IMR-90 (cell line): Measurements from ENCODE around the gene MNT. TPM values are rescaled to one million over a fixed set of nuclear protein-coding genes. Genes with fewer than 3 reads are reported as not detected.

ENCODE experiments used
- ATAC-seq: fragments of 200-7000 bp; cut with Tn5 transposase; 2 replicates; pipeline ENCODE4 v1.9.1; 2020; ENCODE audit warnings: low read depth, mild to moderate bottlenecking, moderate library complexity
- BruUV-seq: library from RNA; stranded (reverse); fragments of 400-500 nt; replicated peaks from 2 replicates; lab custom pipeline; 2021; lab: Mats Ljungman, UMichigan
- CTCF ChIA-PET: fragments of 300-600 bp; formaldehyde crosslinking; extraction: SDS; loops from one replicate; lab custom pipeline; 2021; ENCODE audit warnings: antibody characterized with exemption; lab: Yijun Ruan, JAX
- POLR2A ChIA-PET: fragments of 300-600 bp; sonication (Branson Sonifier 250); formaldehyde crosslinking; loops from one replicate; lab custom pipeline; 2022; ENCODE audit warnings: antibody characterized with exemption; ENCODE audit not compliant: unreplicated experiment; lab: Charles Lee
- DNase-seq: peaks from one replicate; pipeline ENCODE4 v3.0.0; 2013
- H2AFZ ChIP-seq: replicated peaks from 2 replicates; pipeline ENCODE3; 2013; ENCODE audit warnings: low read length, mild to moderate bottlenecking; ENCODE audit not compliant: poor library complexity
- H2AK5ac ChIP-seq: 2 replicates; pipeline ENCODE4 v1.6.1; 2013; ENCODE audit warnings: low read depth, low read length, inconsistent platforms
- H2AK9ac ChIP-seq: replicated peaks from 2 replicates; pipeline ENCODE3; 2013; ENCODE audit warnings: mild to moderate bottlenecking, low read depth, low read length, moderate library complexity; ENCODE audit not compliant: poor library complexity
- H2BK120ac ChIP-seq: 2 replicates; pipeline ENCODE4 v1.6.1; 2013; ENCODE audit warnings: low read depth, low read length, inconsistent platforms
- H2BK15ac ChIP-seq: 3 replicates; pipeline ENCODE4 v1.6.1; 2013; ENCODE audit warnings: low read depth, low read length, inconsistent platforms
- H2BK20ac ChIP-seq: 2 replicates; pipeline ENCODE4 v1.6.1; 2013; ENCODE audit warnings: low read depth, mild to moderate bottlenecking, inconsistent platforms, low read length, moderate library complexity
- H2BK5ac ChIP-seq: 2 replicates; pipeline ENCODE4 v1.6.1; 2013; ENCODE audit warnings: mild to moderate bottlenecking, low read depth, low read length, inconsistent platforms; ENCODE audit not compliant: poor library complexity, severe bottlenecking
- H3K14ac ChIP-seq: replicated peaks from 2 replicates; pipeline ENCODE4 v1.6.1; 2013; ENCODE audit warnings: low read depth, low read length, inconsistent platforms
- H3K18ac ChIP-seq: 2 replicates; pipeline ENCODE4 v1.6.1; 2013; ENCODE audit warnings: low read depth, low read length, control low read depth
- H3K23ac ChIP-seq: 2 replicates; pipeline ENCODE4 v1.6.1; 2013; ENCODE audit warnings: low read depth, low read length, inconsistent platforms
- H3K27ac ChIP-seq: 2 replicates; pipeline ENCODE4 v1.5.1; 2013; ENCODE audit warnings: mild to moderate bottlenecking, control low read depth, low read length; ENCODE audit not compliant: insufficient read depth
- H3K27me3 ChIP-seq: 2 replicates; pipeline ENCODE4 v1.6.1; 2013; ENCODE audit warnings: low read length; ENCODE audit not compliant: control insufficient read depth, insufficient read depth
- H3K36me3 ChIP-seq: 2 replicates; pipeline ENCODE4 v1.6.1; 2013; ENCODE audit warnings: low read length, mixed read lengths; ENCODE audit not compliant: control insufficient read depth, insufficient read depth
- H3K4ac ChIP-seq: 2 replicates; pipeline ENCODE4 v1.6.1; 2013; ENCODE audit warnings: low read depth, low read length, inconsistent platforms
- H3K4me1 ChIP-seq: 2 replicates; pipeline ENCODE4 v1.6.1; 2013; ENCODE audit warnings: low read length, mixed read lengths; ENCODE audit not compliant: control insufficient read depth, insufficient read depth
- H3K4me2 ChIP-seq: 2 replicates; pipeline ENCODE4 v1.6.1; 2013; ENCODE audit warnings: low read depth, mild to moderate bottlenecking, control low read depth, low read length, moderate library complexity
- H3K4me3 ChIP-seq: 2 replicates; pipeline ENCODE4 v1.5.1; 2013; ENCODE audit warnings: low read depth, mild to moderate bottlenecking, control low read depth, low read length, moderate library complexity; ENCODE audit not compliant: insufficient read depth
- H3K56ac ChIP-seq: 2 replicates; pipeline ENCODE4 v1.6.1; 2013; ENCODE audit warnings: low read length, inconsistent platforms; ENCODE audit not compliant: insufficient read depth; ENCODE audit errors: extremely low read depth
- H3K79me1 ChIP-seq, 2 experiments: 2 replicates each; pipeline ENCODE4 v1.6.1; 2013; ENCODE audit warnings: low read length in 2 of 2, inconsistent platforms in 1 of 2, low read depth in 1 of 2
- H3K9ac ChIP-seq: 2 replicates; pipeline ENCODE4 v1.6.1; 2013; ENCODE audit warnings: low read depth, low read length, control low read depth
- H3K9me1 ChIP-seq: 2 replicates; pipeline ENCODE4 v1.6.1; 2013; ENCODE audit warnings: low read length, inconsistent platforms; ENCODE audit not compliant: insufficient read depth
- H3K9me3 ChIP-seq: 2 replicates; pipeline ENCODE4 v1.6.1; 2013; ENCODE audit warnings: low read length; ENCODE audit not compliant: control insufficient read depth, insufficient read depth
- H4K20me1 ChIP-seq: 2 replicates; pipeline ENCODE4 v1.6.1; 2013; ENCODE audit warnings: low read length, inconsistent platforms; ENCODE audit not compliant: insufficient read depth
- H4K5ac ChIP-seq: 2 replicates; pipeline ENCODE4 v1.6.1; 2013; ENCODE audit warnings: mild to moderate bottlenecking, low read depth, low read length, control low read depth
- H4K8ac ChIP-seq, 2 experiments: 2 replicates each; pipeline ENCODE4 v1.6.1; 2013; ENCODE audit warnings: low read depth in 2 of 2, low read length in 2 of 2, control low read depth in 1 of 2, inconsistent platforms in 1 of 2
- H4K91ac ChIP-seq: 2 replicates; pipeline ENCODE4 v1.6.1; 2013; ENCODE audit warnings: low read depth, low read length, inconsistent platforms; ENCODE audit not compliant: insufficient read depth
- BHLHE40 ChIP-seq: fragments of 150-350 bp; IDR thresholded peaks from 2 replicates; pipeline ENCODE4 v1.6.1; 2016; ENCODE audit warnings: mild to moderate bottlenecking, low read depth, low read length
- CEBPB ChIP-seq: IDR thresholded peaks from 2 replicates; pipeline ENCODE4 v1.6.1; 2012; ENCODE audit warnings: low read depth, low read length, improper control_type of control experiment
- CHD1 ChIP-seq: IDR thresholded peaks from 2 replicates; pipeline ENCODE4 v1.6.1; 2012; ENCODE audit warnings: low read depth, low read length, improper control_type of control experiment
- CTCF ChIP-seq: conservative IDR thresholded peaks from 2 replicates; pipeline ENCODE4 v1.5.1; 2012; ENCODE audit warnings: mild to moderate bottlenecking, low read depth, low read length, improper control_type of control experiment
- ELK1 ChIP-seq: fragments of 150-350 bp; IDR thresholded peaks from 2 replicates; pipeline ENCODE4 v1.6.1; 2016; ENCODE audit warnings: low read depth, mild to moderate bottlenecking, low read length, moderate library complexity, borderline replicate concordance
- FOS ChIP-seq: fragments of 150-350 bp; IDR thresholded peaks from 2 replicates; pipeline ENCODE4 v1.6.1; 2016; ENCODE audit warnings: low read depth, low read length
- MAZ ChIP-seq: IDR thresholded peaks from 2 replicates; pipeline ENCODE4 v1.6.1; 2012; ENCODE audit warnings: low read depth, mild to moderate bottlenecking, low read length, improper control_type of control experiment, moderate library complexity, borderline replicate concordance
- MXI1 ChIP-seq: IDR thresholded peaks from 2 replicates; pipeline ENCODE4 v1.6.1; 2012; ENCODE audit warnings: low read depth, mild to moderate bottlenecking, low read length, moderate library complexity, borderline replicate concordance
- RAD21 ChIP-seq: IDR thresholded peaks from 2 replicates; pipeline ENCODE4 v1.6.1; 2012; ENCODE audit warnings: low read length, improper control_type of control experiment
- RCOR1 ChIP-seq: IDR thresholded peaks from 2 replicates; pipeline ENCODE4 v1.6.1; 2012; ENCODE audit warnings: mild to moderate bottlenecking, low read length, improper control_type of control experiment; ENCODE audit not compliant: insufficient replicate concordance
- RFX5 ChIP-seq: IDR thresholded peaks from 2 replicates; pipeline ENCODE4 v1.8.0; 2012; ENCODE audit warnings: low read depth, mild to moderate bottlenecking, low read length, moderate library complexity
- SMC3 ChIP-seq: fragments of 150-350 bp; IDR thresholded peaks from 2 replicates; pipeline ENCODE4 v1.6.1; 2016; ENCODE audit warnings: low read depth, mild to moderate bottlenecking, antibody characterized with exemption, low read length, moderate library complexity
- USF2 ChIP-seq: fragments of 150-350 bp; IDR thresholded peaks from 2 replicates; pipeline ENCODE4 v1.6.1; 2017; ENCODE audit warnings: mild to moderate bottlenecking, antibody characterized with exemption, low read length, low read depth
- WGBS, 2 experiments: methylation state at CpG; one replicate each; pipeline versions ENCODE4 v1.1.5 to v1.1.7; 2013; ENCODE audit warnings: missing lambda C conversion rate in 2 of 2; ENCODE audit not compliant: insufficient read length in 1 of 2; ENCODE audit errors: extremely low coverage in 2 of 2; 5-methylcytosine and 5-hydroxymethylcytosine counted together
- dilution Hi-C: fragments of 300-500 bp; cut with HindIII; formaldehyde crosslinking; loops from one replicate; pipeline ENCODE4 v1.14.3; 2018; ENCODE audit warnings: low sequenced_read_pairs; ENCODE audit not compliant: unreplicated experiment
- in situ Hi-C: fragments of 300-500 bp; cut with MboI; formaldehyde crosslinking; loops from 3 replicates; pipeline ENCODE4 v1.14.3; 2019; ENCODE audit warnings: low sequenced_read_pairs, inconsistent platforms, mixed read lengths
- intact Hi-C: fragments of 100-400 bp; cut with micrococcal nuclease; formaldehyde crosslinking; loops from 2 replicates; pipeline ENCODE4 v1.10.0; 2022
- polyA plus RNA-seq, 3 experiments: library from polyadenylated mRNA; depleted of rRNA; stranded (reverse); fragments of >200 nt; gene quantifications; 2 replicates each; pipeline ENCODE4 v1.2.3, GENCODE V29; 2012; ENCODE audit warnings: low replicate concordance in 1 of 3
- total RNA-seq: library from RNA; depleted of rRNA; stranded (reverse); fragments of >200 nt; gene quantifications from 2 replicates; pipeline ENCODE4 v1.2.3, GENCODE V29; 2012

The MNT gene
- total and polyA plus RNA-seq, 2 of the 4 experiments (the other 2 are of a cell fraction) = 1.4 to 8.3 TPM

- Histone ChIP-seq H2AK5ac (no peak overlapping the region), H3K4me2 (no peak overlapping the region), H2BK120ac (no peak overlapping the region), H3K14ac (no peak overlapping the region), H3K27ac (no peak overlapping the region), H3K9me3 (no peaks in the 10 kb centered on the region), H2AFZ (no peak overlapping the region), H4K20me1 (no peaks in the 10 kb centered on the region), H4K8ac (no peak overlapping the region), H3K9me1 (peaks cover 10% of the 10 kb centered on the region), H3K4ac (no peak overlapping the region), H3K18ac (no peak overlapping the region), H3K27me3 (no peaks in the 10 kb centered on the region), H3K9ac (no peak overlapping the region), H3K36me3 (peaks cover 16% of the 10 kb centered on the region), H4K91ac (no peak overlapping the region), H3K23ac (no peak overlapping the region), H2BK20ac (no peak overlapping the region), H4K5ac (no peak overlapping the region), H2BK5ac (no peak overlapping the region), H3K79me1 (peaks cover 3 to 23% of the 10 kb centered on the region in 2 experiments; a peak in 2 of 4 replicates), H3K56ac (no peak overlapping the region), H3K4me3 (no peak overlapping the region), H2AK9ac (no peak overlapping the region), H3K4me1 (peaks cover 7% of the 10 kb centered on the region), H2BK15ac (no peak overlapping the region)
- no TSS peak for BruUV-seq
- ChIA-PET POLR2A (no interaction called here), CTCF (no interaction called here)
- 84% methylated on average over 7 of the region's 9 CpGs; no CpG with 5 or more reads in 1 of the 2 experiments for WGBS, 2 experiments
- in situ Hi-C loops = no loop called here
- no peak for ATAC-seq
- no peak for TF ChIP-seq RFX5
- TF ChIP-seq USF2 = no peak
- TF ChIP-seq CTCF = no peak
- no peak for TF ChIP-seq ELK1
- no peak for TF ChIP-seq RCOR1
- no peak for TF ChIP-seq CEBPB
- no peak for TF ChIP-seq BHLHE40
- TF ChIP-seq CHD1 = no peak
- no peak for TF ChIP-seq RAD21
- no peak for TF ChIP-seq FOS
- no peak for TF ChIP-seq MAZ
- no peak for TF ChIP-seq MXI1
- TF ChIP-seq SMC3 = no peak
- dilution Hi-C loops = no loop called here
- no peak for DNase-seq
- intact Hi-C loops = no loop called here
These were observed 35.0 kb upstream of the MNT start for GRCh38 chr17:2435862-2436261.
